Nephron progenitor cell (in vitro differentiated cells): Measurements from ENCODE around the gene RPL3.
"Not testable (repeated sequence)": the region's sequence is repeated elsewhere in the genome, so short reads cannot be mapped to it uniquely, and the experiment has no call there.

Experiments
- DNase-seq: peaks from one replicate; pipeline ENCODE4 v3.0.0; 2021
- H3K27ac Mint-ChIP-seq: 2 replicates; pipeline ENCODE4 v1.8.0; 2021; ENCODE audit warnings: mild to moderate bottlenecking, moderate library complexity, mixed read lengths
- H3K27me3 Mint-ChIP-seq: 2 replicates; pipeline ENCODE4 v1.8.0; 2021; ENCODE audit warnings: mild to moderate bottlenecking, low read depth, mixed read lengths; ENCODE audit not compliant: poor library complexity
- H3K36me3 Mint-ChIP-seq: 2 replicates; pipeline ENCODE4 v1.8.0; 2021; ENCODE audit warnings: low read depth, mixed read lengths
- H3K4me1 Mint-ChIP-seq: 2 replicates; pipeline ENCODE4 v1.8.0; 2021; ENCODE audit warnings: mixed read lengths
- H3K4me3 Mint-ChIP-seq: 2 replicates; pipeline ENCODE4 v1.8.0; 2021; ENCODE audit warnings: mild to moderate bottlenecking, moderate library complexity, mixed read lengths
- H3K9me3 Mint-ChIP-seq: 2 replicates; pipeline ENCODE4 v1.8.0; 2021; ENCODE audit warnings: mild to moderate bottlenecking, moderate library complexity, mixed read lengths
- TF ChIP-seq, protein P1 (sequence below): fragments of 200-600 bp; sonication (generic); IDR thresholded peaks from 2 replicates; pipeline ENCODE4 v1.5.0; 2021; ENCODE audit warnings: antibody characterized with exemption

Gene RPL3

DNA sequence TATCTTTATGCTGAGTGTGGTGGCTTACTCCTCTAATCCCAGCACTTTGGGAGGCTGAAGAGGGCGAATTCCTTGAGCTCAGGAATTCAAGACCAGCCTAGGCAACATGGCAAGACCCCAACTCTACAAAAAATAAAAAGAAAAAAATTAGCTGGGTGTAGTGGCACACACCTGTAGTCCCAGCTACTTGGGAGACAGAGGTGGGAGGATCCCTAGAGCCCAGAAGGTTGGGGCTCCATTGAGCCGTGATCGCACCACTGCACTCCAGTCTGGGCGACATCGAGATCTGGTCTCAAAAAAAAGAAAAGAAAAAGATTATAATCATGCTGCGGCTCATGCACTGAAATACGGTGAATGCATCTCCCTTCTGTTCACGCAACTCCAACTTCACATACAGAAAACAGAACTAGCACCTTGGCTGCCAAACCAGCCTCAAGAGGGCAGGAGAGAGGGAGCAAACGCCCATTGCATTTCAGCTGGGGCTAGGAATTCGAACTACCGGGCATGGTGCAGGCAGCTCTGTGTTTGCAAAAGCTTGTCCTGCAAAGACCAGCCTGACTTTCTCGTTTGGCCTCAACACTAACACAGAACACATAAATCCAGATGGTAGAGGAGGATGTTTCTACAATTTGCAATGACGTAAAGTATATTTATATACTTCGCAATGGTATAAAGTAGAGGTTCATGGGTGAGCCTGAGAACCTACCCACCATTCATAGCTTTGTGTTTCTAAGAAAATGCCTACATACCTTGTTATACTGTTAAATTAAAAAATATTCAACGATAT is 24.0 kb upstream of the RPL3 start:
- no peaks in the 10 kb centered on the region for H3K9me3 Mint-ChIP-seq
- no peaks in the 10 kb centered on the region for H3K36me3 Mint-ChIP-seq
- DNase-seq, result peak; percentile 61
- H3K4me1 Mint-ChIP-seq, result peaks cover 15% of the 10 kb centered on the region
- no peak overlapping the region for H3K27ac Mint-ChIP-seq
- peaks cover 27% of the 10 kb centered on the region for H3K27me3 Mint-ChIP-seq
- H3K4me3 Mint-ChIP-seq, result no peak overlapping the region
- TF ChIP-seq, protein P1, sequence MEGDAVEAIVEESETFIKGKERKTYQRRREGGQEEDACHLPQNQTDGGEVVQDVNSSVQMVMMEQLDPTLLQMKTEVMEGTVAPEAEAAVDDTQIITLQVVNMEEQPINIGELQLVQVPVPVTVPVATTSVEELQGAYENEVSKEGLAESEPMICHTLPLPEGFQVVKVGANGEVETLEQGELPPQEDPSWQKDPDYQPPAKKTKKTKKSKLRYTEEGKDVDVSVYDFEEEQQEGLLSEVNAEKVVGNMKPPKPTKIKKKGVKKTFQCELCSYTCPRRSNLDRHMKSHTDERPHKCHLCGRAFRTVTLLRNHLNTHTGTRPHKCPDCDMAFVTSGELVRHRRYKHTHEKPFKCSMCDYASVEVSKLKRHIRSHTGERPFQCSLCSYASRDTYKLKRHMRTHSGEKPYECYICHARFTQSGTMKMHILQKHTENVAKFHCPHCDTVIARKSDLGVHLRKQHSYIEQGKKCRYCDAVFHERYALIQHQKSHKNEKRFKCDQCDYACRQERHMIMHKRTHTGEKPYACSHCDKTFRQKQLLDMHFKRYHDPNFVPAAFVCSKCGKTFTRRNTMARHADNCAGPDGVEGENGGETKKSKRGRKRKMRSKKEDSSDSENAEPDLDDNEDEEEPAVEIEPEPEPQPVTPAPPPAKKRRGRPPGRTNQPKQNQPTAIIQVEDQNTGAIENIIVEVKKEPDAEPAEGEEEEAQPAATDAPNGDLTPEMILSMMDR, result peak; percentile 71

DNA sequence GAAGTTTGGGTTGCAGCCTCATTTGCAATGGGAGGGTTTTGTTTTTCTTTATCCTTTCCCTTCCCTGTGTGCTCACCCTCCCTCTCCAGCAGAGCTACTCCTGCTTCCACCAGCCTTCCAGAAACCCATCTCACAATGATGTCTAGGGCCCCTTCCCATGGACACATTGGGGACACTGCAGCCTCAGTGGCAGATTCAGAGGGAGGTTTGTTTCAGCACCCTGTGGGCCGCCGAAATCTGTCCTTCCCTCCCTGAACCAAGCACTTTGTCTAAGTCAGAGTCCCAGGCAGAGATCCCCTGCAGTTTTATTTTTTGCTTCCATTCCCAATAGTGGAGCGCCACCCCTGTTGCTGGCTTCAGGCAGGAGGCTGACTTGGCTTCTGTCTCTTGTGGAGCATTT is 21.8 kb upstream of the RPL3 start:
- no peak for DNase-seq
- TF ChIP-seq, protein P1, result no peak
- peaks cover 29% of the 10 kb centered on the region for H3K27me3 Mint-ChIP-seq
- no peaks in the 10 kb centered on the region for H3K9me3 Mint-ChIP-seq
- H3K4me3 Mint-ChIP-seq, result no peak overlapping the region
- no peaks in the 10 kb centered on the region for H3K36me3 Mint-ChIP-seq
- no peak overlapping the region for H3K27ac Mint-ChIP-seq
- H3K4me1 Mint-ChIP-seq, result peaks cover 15% of the 10 kb centered on the region

DNA sequence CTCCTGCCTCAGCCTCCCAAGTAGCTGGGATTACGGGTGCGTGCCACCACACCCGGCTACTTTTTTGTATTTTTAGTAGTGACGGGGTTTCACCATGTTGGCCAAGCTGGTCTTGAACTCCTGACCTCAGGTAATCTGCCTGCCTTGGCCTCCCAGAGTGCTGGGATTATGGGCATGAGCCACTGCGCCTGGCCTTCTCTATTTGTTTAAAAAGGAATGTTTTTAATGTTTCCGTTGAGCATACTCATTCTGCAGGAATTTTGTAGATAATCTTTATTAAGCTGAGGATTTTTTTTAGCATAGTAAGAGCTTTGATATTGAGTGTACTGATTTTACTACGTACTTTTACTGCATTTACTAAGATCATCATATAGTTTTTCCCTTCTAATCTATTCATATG is 20.4 kb upstream of the RPL3 start:
- not testable (repeated sequence) for H3K36me3 Mint-ChIP-seq

DNA sequence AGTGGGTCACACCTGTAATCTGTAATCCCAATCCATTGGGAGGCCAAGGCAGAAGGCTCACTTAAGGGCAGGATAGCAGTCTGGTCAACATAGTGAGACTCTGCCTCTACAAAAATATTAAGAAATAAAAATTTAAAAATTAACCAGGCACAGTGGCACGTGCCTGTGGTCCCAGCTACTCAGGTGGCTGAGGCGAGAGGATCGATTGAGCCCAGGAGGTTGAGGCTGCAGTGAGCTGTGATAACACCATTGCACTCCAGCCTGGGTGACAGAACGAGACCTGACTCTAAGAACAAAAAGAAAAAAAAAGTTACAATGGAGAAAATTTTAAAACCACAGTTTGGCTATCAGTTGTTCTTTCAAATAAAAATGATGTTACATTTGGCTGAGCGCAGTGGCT is 17.0 kb upstream of the RPL3 start:
- TF ChIP-seq, protein P1, result no peak
- Mint-ChIP-seq H3K36me3 (no peaks in the 10 kb centered on the region), H3K27ac (no peak overlapping the region), H3K4me3 (no peak overlapping the region), H3K27me3 (peaks cover 3% of the 10 kb centered on the region), H3K4me1 (peaks cover 14% of the 10 kb centered on the region), H3K9me3 (no peaks in the 10 kb centered on the region)
- DNase-seq, result no peak

More for the DNA sequence above, 20.4 kb upstream of the RPL3 start:
- not testable (repeated sequence) for H3K27ac Mint-ChIP-seq, H3K9me3 Mint-ChIP-seq, DNase-seq, H3K4me3 Mint-ChIP-seq
- H3K27me3 Mint-ChIP-seq, result peaks cover 26% of the 10 kb centered on the region
- H3K4me1 Mint-ChIP-seq, result peaks cover 15% of the 10 kb centered on the region

DNA sequence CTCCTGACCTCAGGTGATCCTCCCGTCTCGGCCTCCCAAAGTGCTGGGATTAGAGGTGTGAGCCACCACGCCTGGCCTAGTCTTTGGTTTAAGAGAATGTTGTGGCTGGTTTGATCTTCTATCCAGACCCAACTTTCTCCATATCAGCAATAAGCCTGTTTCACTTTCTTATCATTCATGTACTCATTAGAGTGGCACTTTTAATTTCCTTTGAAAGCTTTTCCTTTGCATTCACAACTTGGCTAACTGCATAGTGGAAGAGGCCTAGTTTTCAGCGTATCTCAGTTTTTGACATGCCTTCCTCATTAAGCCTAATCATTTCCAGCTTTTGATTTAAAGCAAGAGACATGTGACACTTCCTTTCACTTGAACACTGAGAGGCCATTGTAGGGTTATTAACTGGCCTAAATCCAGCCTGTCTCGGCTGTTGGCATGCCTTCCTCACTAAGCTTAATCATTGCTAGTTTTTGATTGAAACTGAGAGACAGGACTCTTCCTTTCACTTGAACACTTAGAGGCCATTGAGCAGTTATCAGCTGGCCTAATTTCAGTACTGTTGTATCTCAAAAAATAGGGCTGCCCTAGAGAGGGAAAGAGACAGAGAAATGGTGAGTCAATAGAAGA is 13.1 kb upstream of the RPL3 start:
- Mint-ChIP-seq H3K27ac (peak overlapping the region; percentile 65), H3K9me3 (no peaks in the 10 kb centered on the region), H3K4me1 (peaks cover 9% of the 10 kb centered on the region), H3K4me3 (no peak overlapping the region), H3K36me3 (no peaks in the 10 kb centered on the region), H3K27me3 (peaks cover 2% of the 10 kb centered on the region)
- TF ChIP-seq, protein P1, result no peak
- no peak for DNase-seq

DNA sequence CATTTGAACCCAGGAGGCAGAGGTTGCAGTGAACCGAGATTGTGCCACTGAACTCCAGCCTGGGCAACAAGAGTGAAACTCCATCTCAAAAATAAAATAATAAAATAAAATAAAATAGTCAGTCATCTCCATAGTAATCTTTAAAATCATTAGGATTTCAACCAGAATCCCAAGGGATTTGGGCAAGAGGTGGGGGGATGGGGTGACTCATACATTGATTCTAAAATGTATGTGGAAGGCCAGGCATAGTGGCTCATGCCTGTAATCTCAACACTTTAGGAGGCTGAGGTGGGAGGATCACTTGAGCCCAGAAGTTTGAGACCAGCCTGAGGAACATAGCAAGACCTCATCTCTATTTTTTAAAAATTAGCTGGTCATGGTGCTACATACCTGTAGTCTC is 11.1 kb upstream of the RPL3 start:
- not testable (repeated sequence) for H3K4me1 Mint-ChIP-seq, H3K9me3 Mint-ChIP-seq, H3K36me3 Mint-ChIP-seq, H3K27me3 Mint-ChIP-seq, H3K27ac Mint-ChIP-seq, H3K4me3 Mint-ChIP-seq, DNase-seq
